ENCODE results near the gene P2RY10. TPM values are rescaled to one million over a fixed set of nuclear protein-coding genes. Genes with fewer than 3 reads are reported as not detected.

The P2RY10 gene
- total and polyA plus RNA-seq, 2 experiments from 2014 or later, result not detected

- Histone ChIP-seq H4K20me1 (replicated peaks; ENCODE audit: insufficient read depth) (no peaks in the 10 kb centered on the region), H3K9me2 (ENCODE audit: insufficient read depth) (no peaks in the 10 kb centered on the region), H2AFZ (no peak overlapping the region), H3K27me3 (ENCODE audit: insufficient read depth) (no peaks in the 10 kb centered on the region), H3K27ac (ENCODE audit: low read depth) (no peak overlapping the region), H3K4me3 (no peak overlapping the region), H3K4me1 (ENCODE audit: insufficient read depth) (no peaks in the 10 kb centered on the region), H3F3A (replicated peaks; ENCODE audit: low read depth) (no peaks in the 10 kb centered on the region), H3K79me2 (replicated peaks; ENCODE audit: insufficient read depth) (no peaks in the 10 kb centered on the region), H3K4me2 (no peak overlapping the region), H3K36me3 (ENCODE audit: insufficient read depth) (no peaks in the 10 kb centered on the region)
- Mint-ChIP-seq H3K9me3 (no peaks in the 10 kb centered on the region; the same call in 2 of the 3 replicates), H3K27ac (no peak overlapping the region), H3K36me3 (ENCODE audit: low read depth) (0 out of 3 replicates have a peak, but pooled peaks cover 2% of the 10 kb centered on the region), H3K4me1 (peaks cover 7% of the 10 kb centered on the region), H3K27me3 (ENCODE audit: insufficient read depth, low read depth, poor library complexity) (no peaks in the 10 kb centered on the region), H3K4me3 (no peak overlapping the region)
- ATAC-seq, result no peak
- TF ChIP-seq EZH2 (IDR thresholded peaks at IDR 0.05; ENCODE audit: low read depth, unreplicated experiment) (no peak), CREB1 (CRISPR knock-in tag; IDR thresholded peaks at IDR 0.05; ENCODE audit: low read depth) (no peak), ZNF331 (CRISPR knock-in tag; IDR thresholded peaks at IDR 0.05; ENCODE audit: low read depth) (no peak), POLR2AphosphoS5 (IDR thresholded peaks at IDR 0.05; ENCODE audit: low read depth) (no peak), ETS1 (IDR thresholded peaks at IDR 0.05) (no peak), CTCF (conservative IDR thresholded peaks at IDR 0.05; ENCODE audit: low read depth in 2 of 2) (no peak), ZNF462 (CRISPR knock-in tag; IDR thresholded peaks at IDR 0.05) (no peak), NANOG (IDR thresholded peaks at IDR 0.05; ENCODE audit: borderline replicate concordance) (no peak), REST (IDR thresholded peaks at IDR 0.05; ENCODE audit: unreplicated experiment) (no peak), JUNB (IDR thresholded peaks at IDR 0.05; ENCODE audit: unreplicated experiment) (no peak), EZH2phosphoT487 (IDR thresholded peaks at IDR 0.05; ENCODE audit: unreplicated experiment) (no peak), STAT1 (IDR thresholded peaks at IDR 0.05; ENCODE audit: unreplicated experiment) (no peak), ZNF114 (CRISPR knock-in tag; IDR thresholded peaks at IDR 0.05) (no peak)
- no peak for DNase-seq (ENCODE audit: low spot score)
Measured at GRCh38 chrX:78979789-78980464, 34.7 kb downstream of the P2RY10 start.

Data from GM23338 (cell line).